ENCODE measurements around the gene ACCS.

Gene ACCS

GRCh38 chr11:44036811-44037657 is 29.0 kb upstream of the ACCS start:
- no peak overlapping the region for H3K4me3 ChIP-seq (ENCODE audit: low read depth, low read length)
- ChIA-PET CTCF (interaction anchor here (0.6 to 8.0 kb wide), 12 partner anchors 8 to 322 kb away, joined by 3 to 62 read pairs (median 4); no protein-coding TSS in a partner anchor), POLR2A (interaction anchor here (0.6 kb wide), 1 partner anchor 148 kb away, joined by 3 read pairs; no protein-coding TSS in a partner anchor)
- peak; percentile 45; the same call in 1 of the 2 replicates for TF ChIP-seq ZNF660 (tag by site-specific recombination; IDR thresholded peaks at IDR 0.05)
- TF ChIP-seq ZNF548 (tag by site-specific recombination; IDR thresholded peaks at IDR 0.05): no peak
- peak; percentile 79 for TF ChIP-seq ZBTB17 (tag by site-specific recombination; IDR thresholded peaks at IDR 0.05)
- peak; percentile 44; the same call in 1 of the 2 replicates for TF ChIP-seq CTCF (tag by site-specific recombination; IDR thresholded peaks at IDR 0.05)
- TF ChIP-seq ZNF394 (tag by site-specific recombination; IDR thresholded peaks at IDR 0.05; ENCODE audit: borderline replicate concordance): peak; percentile 32; the same call in 1 of the 2 replicates
- TF ChIP-seq ZNF654 (tag by site-specific recombination; IDR thresholded peaks at IDR 0.05; ENCODE audit: low read depth): peak; percentile 81
- TF ChIP-seq ZNF433 (tag by site-specific recombination; IDR thresholded peaks at IDR 0.05; ENCODE audit: low read depth): no peak
- no peaks in the 10 kb centered on the region for H3K4me1 ChIP-seq (ENCODE audit: control insufficient read depth, insufficient read depth, low read length)
- H3K36me3 ChIP-seq (ENCODE audit: control insufficient read depth in 2 of 2, insufficient read depth in 1 of 2, low read length in 2 of 2): no peaks in the 10 kb centered on the region
- H3K9me3 ChIP-seq (ENCODE audit: control insufficient read depth, insufficient read depth, low read depth, low read length): no peaks in the 10 kb centered on the region
- H3K27ac ChIP-seq (ENCODE audit: extremely low read depth, low read depth, low read length): no peak overlapping the region

- ChIA-PET CTCF (interaction anchor here (0.6 to 8.0 kb wide), 15 partner anchors 11 to 321 kb away, joined by 3 to 62 read pairs (median 3); no protein-coding TSS in a partner anchor), POLR2A (no interaction called here)
- Histone ChIP-seq H3K4me3 (ENCODE audit: low read depth, low read length) (no peak overlapping the region), H3K36me3 (ENCODE audit: control insufficient read depth in 2 of 2, insufficient read depth in 1 of 2, low read length in 2 of 2) (no peaks in the 10 kb centered on the region), H3K4me1 (ENCODE audit: control insufficient read depth, insufficient read depth, low read length) (no peaks in the 10 kb centered on the region), H3K27ac (ENCODE audit: extremely low read depth, low read depth, low read length) (no peak overlapping the region), H3K9me3 (ENCODE audit: control insufficient read depth, insufficient read depth, low read depth, low read length) (no peaks in the 10 kb centered on the region)
- no peak for TF ChIP-seq ZNF704 (tag by site-specific recombination; IDR thresholded peaks at IDR 0.05)
- no peak for TF ChIP-seq ZSCAN5A (tag by site-specific recombination; IDR thresholded peaks at IDR 0.05)
- no peak for TF ChIP-seq GLI2 (tag by site-specific recombination; IDR thresholded peaks at IDR 0.05; ENCODE audit: borderline replicate concordance, low read depth)
- no peak for TF ChIP-seq ZNF10 (tag by site-specific recombination; IDR thresholded peaks at IDR 0.05)
- TF ChIP-seq YY1 (tag by site-specific recombination; IDR thresholded peaks at IDR 0.05): no peak
- no peak for TF ChIP-seq ZNF302 (tag by site-specific recombination; IDR thresholded peaks at IDR 0.05; ENCODE audit: low read depth)
- no peak for TF ChIP-seq PRDM6 (tag by site-specific recombination; IDR thresholded peaks at IDR 0.05)
- TF ChIP-seq ZEB2 (tag by site-specific recombination; IDR thresholded peaks at IDR 0.05): no peak
- no peak for TF ChIP-seq OVOL3 (tag by site-specific recombination; IDR thresholded peaks at IDR 0.05)
- no peak for TF ChIP-seq SALL2 (tag by site-specific recombination; IDR thresholded peaks at IDR 0.05; ENCODE audit: borderline replicate concordance)
- TF ChIP-seq YY2 (tag by site-specific recombination; IDR thresholded peaks at IDR 0.05): no peak
- no peak for TF ChIP-seq ZNF843 (tag by site-specific recombination; IDR thresholded peaks at IDR 0.05)
These were observed 28.4 kb upstream of the ACCS start for GRCh38 chr11:44037658-44037998.

Data from HEK293 (cell line).